Uterus (tissue), 4 donors: Measurements from ENCODE around the gene LRRC56. TPM values are rescaled to one million over a fixed set of nuclear protein-coding genes. Genes with fewer than 3 reads are reported as not detected.

Experiments used
- DNase-seq, 2 donors: peaks; one replicate each; pipeline ENCODE4 v3.0.0-alpha.2; 2019 to 2020
- H3K27ac ChIP-seq, 2 donors: fragments of 200-600 bp; sonication (generic); 1 replicate in 1 of 2; 2 replicates in 1 of 2; pipeline ENCODE4 v1.5.1; 2016 to 2018
- H3K27me3 ChIP-seq, 2 donors: fragments of 200-600 bp; sonication (generic); one replicate each; pipeline ENCODE4 v1.5.1; 2018 to 2019; ENCODE audit warnings: control low read depth in 1 of 2
- H3K36me3 ChIP-seq, 2 donors: fragments of 200-600 bp; sonication (generic); one replicate each; pipeline ENCODE4 v1.5.1; 2019; ENCODE audit warnings: control low read depth in 1 of 2
- H3K4me1 ChIP-seq, 2 donors: fragments of 200-600 bp; sonication (generic); one replicate each; pipeline ENCODE4 v1.5.1; 2018 to 2019; ENCODE audit warnings: control low read depth in 1 of 2
- H3K4me3 ChIP-seq, 2 donors: fragments of 200-600 bp; sonication (generic); 1 replicate in 1 of 2; 2 replicates in 1 of 2; pipeline ENCODE4 v1.5.1; 2018 to 2019; ENCODE audit warnings: mild to moderate bottlenecking in 1 of 2
- H3K9me3 ChIP-seq, 2 donors: fragments of 200-600 bp; sonication (generic); one replicate each; pipeline ENCODE4 v1.5.1; 2019; ENCODE audit warnings: control low read depth in 1 of 2
- CTCF ChIP-seq, 4 experiments: fragments of 200-600 bp in 2 of 4; fragments of 450-650 bp in 2 of 4; sonication (generic) in 2 of 4; IDR thresholded peaks; one replicate each; pipeline ENCODE4 v1.5.1; 2016 to 2019; ENCODE audit warnings: antibody characterized with exemption in 4 of 4, mild to moderate bottlenecking in 2 of 4, moderate library complexity in 1 of 4
- POLR2A ChIP-seq, 2 donors: fragments of 450-650 bp; IDR thresholded peaks; one replicate each; pipeline ENCODE4 v1.6.1; 2016; ENCODE audit warnings: antibody characterized with exemption in 2 of 2, mild to moderate bottlenecking in 1 of 2, moderate library complexity in 1 of 2
- intact Hi-C: fragments of 100-400 bp; cut with DNase I; formaldehyde crosslinking; loops from one replicate; pipeline ENCODE4 v1.15.1; 2023; ENCODE audit warnings: low total_unique reads
- microRNA counts, 2 donors: library from miRNA; unstranded; fragments of <30 nt; microRNA quantifications; one replicate each; lab custom pipeline; 2016 to 2017
- microRNA-seq: library from miRNA; unstranded; fragments of <30 nt; microRNA quantifications from one replicate; pipeline ENCODE4, GENCODE V29; 2016; ENCODE audit warnings: borderline microRNAs expressed, borderline replicate concordance
- small RNA-seq: library from RNA; depleted of rRNA; stranded (forward); fragments of <200 nt; gene quantifications from one replicate; pipeline ENCODE3, GENCODE V24; 2016
- total RNA-seq, 4 donors: library from RNA; depleted of rRNA in 3 of 4; stranded (reverse); fragments of >200 nt in 3 of 4; gene quantifications; one replicate each; pipeline versions ENCODE4 v1.1.0 to v1.2.4, GENCODE V29; 2014 to 2023
- donor health status: DM: yes; HTN: yes; CAD: no.

LRRC56 gene
- total RNA-seq, 4 donors from 2014 or later, result 1.7 to 1.9 TPM; not detected in 2

GRCh38 chr11:598005-598680 lies 60.8 kb downstream of the LRRC56 start:
- H3K27ac ChIP-seq, result no peak overlapping the region
- intact Hi-C loops, result no loop called here

GRCh38 chr11:601573-602245 lies 64.4 kb downstream of the LRRC56 start:
- Histone ChIP-seq H3K9me3 (no peaks in the 10 kb centered on the region), H3K36me3 (no peaks in the 10 kb centered on the region), H3K4me3 (no peak overlapping the region), H3K4me1 (peaks cover 0 to 4% of the 10 kb centered on the region in 2 donors), H3K27me3 (no peaks in the 10 kb centered on the region), H3K27ac (no peak overlapping the region)
- DNase-seq, result no peak
- TF ChIP-seq POLR2A (IDR thresholded peaks at IDR 0.05) (no peak), CTCF (IDR thresholded peaks at IDR 0.05) (no peak)
- intact Hi-C loops, result no loop called here

More at GRCh38 chr11:598005-598680, 60.8 kb downstream of the LRRC56 start:
- H3K9me3 ChIP-seq, result no peaks in the 10 kb centered on the region
- no peak overlapping the region for H3K4me3 ChIP-seq
- no peaks in the 10 kb centered on the region for H3K36me3 ChIP-seq
- no peak for DNase-seq
- no peaks in the 10 kb centered on the region for H3K27me3 ChIP-seq
- H3K4me1 ChIP-seq, result no peaks in the 10 kb centered on the region
- TF ChIP-seq CTCF (IDR thresholded peaks at IDR 0.05), result no peak
- TF ChIP-seq POLR2A (IDR thresholded peaks at IDR 0.05), result no peak

- Histone ChIP-seq H3K36me3 (no peaks in the 10 kb centered on the region), H3K27ac (no peak overlapping the region), H3K27me3 (no peaks in the 10 kb centered on the region), H3K4me3 (no peak overlapping the region), H3K9me3 (no peaks in the 10 kb centered on the region), H3K4me1 (peaks cover 0 to 4% of the 10 kb centered on the region in 2 donors)
- intact Hi-C loops, result no loop called here
- TF ChIP-seq CTCF (IDR thresholded peaks at IDR 0.05), result no peak
- no peak for TF ChIP-seq POLR2A (IDR thresholded peaks at IDR 0.05)
- no peak for DNase-seq
Observed at GRCh38 chr11:603154-603553, 65.8 kb downstream of the LRRC56 start.

MicroRNA genes within 50 kb of the gene (microRNA counts, 767-probe panel; counts per million panel counts)
- microRNA hsa-miR-210 (lab: Ali Mortazavi, UCI), result 0 counts per million in 2 donors

Small RNAs within 50 kb of the gene (microRNA-seq; reads per million reads assigned to microRNA genes)
- gene MIR210, result 37.7 reads per million, percentile 41 among the genes with 10 or more reads in this experiment

Small RNAs within 50 kb of the gene (small RNA-seq; reads per million reads assigned to genes)
- 0.85 reads per million, percentile 38 among the genes with 10 or more reads in this experiment for gene MIR210

Other genes starting within 250 kb of the LRRC56 start
- gene PGGHG, start 248.4 kb upstream of the LRRC56 start, total RNA-seq, result 10 to 100 TPM in 3 of 4 donors, 1 to 10 TPM in 1; 7.9 to 29.1 (median 14.2) TPM
- gene IFITM5, start 238.0 kb upstream of the LRRC56 start, total RNA-seq, result not detected
- gene IFITM2, start 229.7 kb upstream of the LRRC56 start, total RNA-seq, result 100 to 1,000 TPM in 3 of 4 donors, 10 to 100 TPM in 1; 27.8 to 926 (median 269) TPM
- 100 to 1,000 TPM in 2 of 4 donors, 10 to 100 TPM in 2; 13.4 to 672 (median 239) TPM for gene IFITM1, start 223.5 kb upstream of the LRRC56 start, total RNA-seq
- 1,000 to 10,000 TPM in 1 of 4 donors, 100 to 1,000 TPM in 2, 10 to 100 TPM in 1; 22.2 to 1,343 (median 242) TPM for gene IFITM3, start 216.7 kb upstream of the LRRC56 start, total RNA-seq
- gene B4GALNT4, start 168.0 kb upstream of the LRRC56 start, total RNA-seq, result 10 to 100 TPM in 2 of 4 donors, 1 to 10 TPM in 2; 1.8 to 39.7 (median 19.9) TPM
- 1 to 10 TPM in 2 of 4 donors, under 1 TPM in 1, not detected in 1; 0.46 to 5.1 (median 1.5) TPM for gene PKP3, start 143.3 kb upstream of the LRRC56 start, total RNA-seq
- 10 to 100 TPM; 13.3 to 61.5 (median 38.4) TPM for gene SIGIRR, start 122.5 kb upstream of the LRRC56 start, total RNA-seq
- gene ANO9, start 95.5 kb upstream of the LRRC56 start, total RNA-seq, result 1 to 10 TPM in 2 of 4 donors, under 1 TPM in 2; 0.59 to 8.2 (median 1.1) TPM
- 10 to 100 TPM; 20.7 to 43.7 (median 22.8) TPM for gene PTDSS2, start 87.2 kb upstream of the LRRC56 start, total RNA-seq
- 100 to 1,000 TPM; 111 to 175 (median 142) TPM for gene RNH1, start 30.3 kb upstream of the LRRC56 start, total RNA-seq
- 10 to 100 TPM in 3 of 4 donors, 1 to 10 TPM in 1; 5.4 to 37.6 (median 23.8) TPM for gene HRAS, start 2.0 kb upstream of the LRRC56 start, total RNA-seq
- gene LMNTD2, start 23.2 kb downstream of the LRRC56 start, total RNA-seq, result 1 to 10 TPM in 1 of 4 donors, under 1 TPM in 2, not detected in 1; 0.14 to 2.2 (median 0.51) TPM
- 10 to 100 TPM in 2 of 4 donors, 1 to 10 TPM in 1, under 1 TPM in 1; 0.59 to 13.1 (median 8.0) TPM for gene RASSF7, start 23.4 kb downstream of the LRRC56 start, total RNA-seq
- 10 to 100 TPM in 3 of 4 donors, 1 to 10 TPM in 1; 5.0 to 45.8 (median 24.1) TPM for gene PHRF1, start 38.9 kb downstream of the LRRC56 start, total RNA-seq
- gene IRF7, start 78.4 kb downstream of the LRRC56 start, total RNA-seq, result 10 to 100 TPM in 3 of 4 donors, 1 to 10 TPM in 1; 9.1 to 33.6 (median 13.1) TPM
- gene CDHR5, start 87.4 kb downstream of the LRRC56 start, total RNA-seq, result under 1 TPM in 3 of 4 donors, not detected in 1; 0.26 to 0.55 (median 0.29) TPM
- gene SCT, start 89.7 kb downstream of the LRRC56 start, total RNA-seq, result not detected
- 1 to 10 TPM in 1 of 4 donors, not detected in 3; 4.5 TPM for gene DRD4, start 99.7 kb downstream of the LRRC56 start, total RNA-seq
- 10 to 100 TPM in 2 of 4 donors, 1 to 10 TPM in 2; 7.9 to 45.6 (median 20.4) TPM for gene DEAF1, start 157.7 kb downstream of the LRRC56 start, total RNA-seq
- 10 to 100 TPM in 2 of 4 donors, 1 to 10 TPM in 2; 2.6 to 35.3 (median 8.1) TPM for gene TMEM80, start 158.3 kb downstream of the LRRC56 start, total RNA-seq
- gene EPS8L2, start 168.7 kb downstream of the LRRC56 start, total RNA-seq, result 10 to 100 TPM; 12.2 to 52.8 (median 32.3) TPM
- gene TALDO1, start 209.9 kb downstream of the LRRC56 start, total RNA-seq, result 100 to 1,000 TPM in 1 of 4 donors, 10 to 100 TPM in 3; 60.3 to 146 (median 66.9) TPM
- 10 to 100 TPM; 11.8 to 81.1 (median 29.3) TPM for gene GATD1, start 240.0 kb downstream of the LRRC56 start, total RNA-seq